Heart right ventricle (tissue), 16 donors: Measurements from ENCODE around the gene GUCA2A. TPM values are rescaled to one million over a fixed set of nuclear protein-coding genes. Genes with fewer than 3 reads are reported as not detected.

ENCODE experiments used
- ATAC-seq, 8 donors: fragments of 200-7000 bp; cut with Tn5 transposase; one replicate each; pipeline ENCODE4 v1.9.1; 2020; ENCODE audit warnings: mild to moderate bottlenecking in 8 of 8, moderate library complexity in 8 of 8, moderate number of reproducible peaks in 1 of 8
- DNase-seq, 2 donors: peaks; one replicate each; pipeline ENCODE4 v3.0.0-alpha.2; 2020
- H3K27ac ChIP-seq, 10 donors: fragments of 200-600 bp; sonication (generic) in 2 of 10; one replicate each; pipeline versions ENCODE4 v1.5.0 to v1.8.0; 2020 to 2022; ENCODE audit warnings: mild to moderate bottlenecking in 3 of 10
- H3K27me3 ChIP-seq, 7 donors: fragments of 200-600 bp; one replicate each; pipeline ENCODE4 v1.8.0; 2021 to 2022; ENCODE audit warnings: mild to moderate bottlenecking in 2 of 7
- H3K36me3 ChIP-seq, 9 donors: fragments of 200-600 bp; sonication (generic) in 1 of 9; one replicate each; pipeline versions ENCODE4 v1.5.0 to v1.8.0; 2020 to 2022; ENCODE audit warnings: mild to moderate bottlenecking in 2 of 9
- H3K4me1 ChIP-seq, 9 donors: fragments of 200-600 bp; sonication (generic) in 1 of 9; one replicate each; pipeline versions ENCODE4 v1.5.0 to v1.8.0; 2020 to 2022; ENCODE audit warnings: mild to moderate bottlenecking in 4 of 9
- H3K4me3 ChIP-seq, 10 donors: fragments of 200-600 bp; sonication (generic) in 2 of 10; one replicate each; pipeline versions ENCODE4 v1.5.0 to v1.8.0; 2020 to 2022; ENCODE audit warnings: mild to moderate bottlenecking in 7 of 10, moderate library complexity in 2 of 10
- H3K9me3 ChIP-seq, 11 donors: fragments of 200-600 bp in 10 of 11; sonication (generic) in 2 of 11; one replicate each; pipeline versions ENCODE4 v1.5.0 to v1.8.0; 2013 to 2022; ENCODE audit warnings: mild to moderate bottlenecking in 2 of 11, control low read depth in 1 of 11, moderate library complexity in 1 of 11
- CTCF ChIP-seq, 9 donors: fragments of 200-600 bp; sonication (generic) in 2 of 9; IDR thresholded peaks; one replicate each; pipeline versions ENCODE4 v1.5.0 to v1.8.0; 2021 to 2022; ENCODE audit warnings: antibody characterized with exemption in 9 of 9, mild to moderate bottlenecking in 5 of 9, moderate library complexity in 1 of 9
- WGBS, 2 donors: extraction: QIAGEN DNeasy Blood & Tissue Kit; methylation state at CpG; one replicate each; pipeline ENCODE4 v1.1.7; 2013; ENCODE audit warnings: inconsistent platforms in 1 of 2; 5-methylcytosine and 5-hydroxymethylcytosine counted together
- intact Hi-C, 10 donors: fragments of 100-400 bp; cut with DNase I; formaldehyde crosslinking; loops; one replicate each; pipeline versions ENCODE4 v1.11.1 to v1.14.2; 2022
- polyA plus RNA-seq, 2 donors: library from polyadenylated mRNA; stranded (reverse); fragments of 200-250 nt; gene quantifications; one replicate each; pipeline ENCODE4 v1.2.3, GENCODE V29; 2013
- total RNA-seq, 10 donors: library from RNA; stranded (reverse); fragmentation: NEBNext Ultra II Directional in 3 of 10; extraction: Animal tissue kit (Norgen Biotek cat#: 25700) in 3 of 10; gene quantifications; one replicate each; pipeline versions ENCODE4 v1.2.1 to v1.2.4, GENCODE V29; 2021 to 2023
- donor health status: Arrhythmogenic right ventricular cardiomyopathy.
- donor health status: ischemic (EF 13 %, LVEDD 7.1; RV severe dilation, severe dysfunction).
- donor health status: healthy with polysubstance abuse.
- donor health status: DM: no; HTN: yes; CAD: no.
- donor health status: DM: no; HTN: no; CAD: no.
- donor health status: ischemic (EF 25% LVEDD 6.9; RV normal size, moderate dysfunction).
- donor health status: ischemic (EF 25% LVEDD 5.7; RV mildly dilated, moderate dysfunction).
- donor health status: healthy.
- donor health status: DM: yes; HTN: yes; CAD: no.
- donor health status: Ischemic cardiomyopathy.
- donor health status: ischemic (EF 35%, LVEDD 5.7; RV mildly dilated, moderate dysfunction).
- donor health status: nonischemic (EF 11% LVEDD 7.7; RV severe dilation, severe dysfunction).
- donor health status: DM: yes; HTN: yes; CAD: no.
- donor health status: PGD.
- donor health status: ischemic (EF 29% LVEDD 5.4; RV normal size, mild dysfunction).
- donor health status: nonischemic (EF 23%, LVEDD 6.1; RV moderate dilation, normal function).

Gene GUCA2A
- total and polyA plus RNA-seq, 12 donors = not detected

DNA sequence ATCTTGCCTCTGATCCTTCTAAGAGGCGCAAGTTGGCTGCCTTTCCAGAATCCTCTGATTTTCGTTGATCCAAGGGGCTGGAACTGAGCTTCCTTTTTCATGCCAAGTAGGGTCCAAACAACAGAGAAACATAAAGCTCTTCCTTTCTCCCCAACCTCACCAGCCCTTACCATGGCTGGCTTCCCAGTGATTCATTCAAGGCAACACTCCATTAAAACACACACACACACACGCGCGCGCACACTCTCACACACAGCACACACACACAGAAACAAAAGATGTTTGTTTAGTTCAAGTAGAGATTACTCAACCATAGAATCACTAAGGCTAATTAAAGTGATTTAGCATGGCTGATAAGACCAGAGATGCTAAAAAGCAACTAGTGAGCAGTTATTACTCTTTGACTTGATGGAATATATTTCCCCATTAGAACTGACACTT lies 13.0 kb upstream of the GUCA2A start:
- Histone ChIP-seq H3K36me3 (peaks cover 0 to 53% (median 0%) of the 10 kb centered on the region in 9 donors), H3K27me3 (no peaks in the 10 kb centered on the region), H3K9me3 (no peaks in the 10 kb centered on the region), H3K27ac (peak overlapping the region in 2 of 10 donors; percentile 2 to 41), H3K4me3 (no peak overlapping the region), H3K4me1 (peaks cover 5 to 51% (median 35%) of the 10 kb centered on the region in 9 donors)
- DNase-seq = no peak
- intact Hi-C loops = loop anchor here in 8 of 10 donors (5.0 to 10.0 kb wide), 11 partner anchors 143 to 603 kb away; partner anchors contain the start of genes FOXJ3 (in 5 of the 8) and CCDC30 (in 1 of the 8)
- no peak for TF ChIP-seq CTCF (IDR thresholded peaks at IDR 0.05)
- no peak for ATAC-seq
- 69 to 71% methylated on average over 6 of the region's 6 CpGs for WGBS, 2 donors

DNA sequence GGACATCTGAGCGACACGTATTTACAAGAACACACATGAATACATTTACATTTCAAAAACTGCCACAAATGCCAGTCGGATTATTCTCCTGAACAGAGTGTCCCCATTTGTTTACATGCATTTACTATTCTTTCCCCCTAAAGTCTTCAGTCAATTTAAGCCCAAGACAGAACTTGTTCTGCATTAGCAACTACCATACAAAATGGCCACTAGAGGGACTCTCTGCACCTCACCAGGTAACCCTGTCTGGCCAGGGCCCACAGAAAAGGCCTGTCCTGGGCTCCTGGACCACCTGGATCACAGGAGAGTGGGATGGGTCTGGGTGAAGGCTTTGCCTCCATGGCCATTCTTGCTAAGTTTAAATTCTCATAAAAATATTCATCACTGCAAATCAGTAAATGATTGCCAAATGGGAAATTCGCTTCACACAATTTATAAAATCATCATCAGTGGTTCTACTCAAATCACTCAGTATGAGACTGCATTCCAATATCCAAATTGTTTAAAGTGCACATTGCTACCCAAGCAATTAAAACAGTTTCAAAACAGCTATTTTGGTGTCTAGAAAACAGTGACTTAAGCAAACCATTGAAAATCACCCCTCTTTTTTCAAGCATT lies 12.5 kb upstream of the GUCA2A start:
- Histone ChIP-seq H3K27ac (peak overlapping the region in 1 of 10 donors; percentile 41), H3K27me3 (no peaks in the 10 kb centered on the region), H3K4me3 (no peak overlapping the region), H3K36me3 (peaks cover 0 to 47% (median 0%) of the 10 kb centered on the region in 9 donors), H3K4me1 (peaks cover 5 to 56% (median 38%) of the 10 kb centered on the region in 9 donors), H3K9me3 (no peaks in the 10 kb centered on the region)
- TF ChIP-seq CTCF (IDR thresholded peaks at IDR 0.05) = peak; percentile 45 to 78 (median 70)
- DNase-seq = no peak
- no peak for ATAC-seq
- WGBS, 2 donors = 80 to 83% methylated on average over 4 of the region's 4 CpGs
- intact Hi-C loops = loop anchor here in 8 of 10 donors (5.0 to 10.0 kb wide), 11 partner anchors 142 to 602 kb away; partner anchors contain the start of genes FOXJ3 (in 5 of the 8) and CCDC30 (in 1 of the 8)

GRCh38 chr1:42175314-42176054 lies 10.9 kb upstream of the GUCA2A start:
- TF ChIP-seq CTCF (IDR thresholded peaks at IDR 0.05) = no peak
- WGBS, 2 donors = 90 to 91% methylated on average over 7 of the region's 7 CpGs

More at GRCh38 chr1:42175314-42176054, 10.9 kb upstream of the GUCA2A start:
- no peaks in the 10 kb centered on the region for H3K27me3 ChIP-seq
- H3K9me3 ChIP-seq = no peaks in the 10 kb centered on the region
- H3K4me3 ChIP-seq = no peak overlapping the region
- no peak for ATAC-seq
- H3K36me3 ChIP-seq = peaks cover 0 to 32% (median 0%) of the 10 kb centered on the region in 9 donors
- intact Hi-C loops = loop anchor here in 8 of 10 donors (5.0 to 10.0 kb wide), 11 partner anchors 141 to 601 kb away; partner anchors contain the start of genes FOXJ3 (in 5 of the 8) and CCDC30 (in 1 of the 8)
- H3K27ac ChIP-seq = no peak overlapping the region
- peaks cover 18 to 72% (median 52%) of the 10 kb centered on the region in 9 donors for H3K4me1 ChIP-seq
- DNase-seq = no peak
